HepG2 (cell line): Measurements from ENCODE around the gene ORC3. TPM values are rescaled to one million over a fixed set of nuclear protein-coding genes. Genes with fewer than 3 reads are reported as not detected.

ENCODE experiments used
- GTF3A ChIP-seq: sonication (generic); formaldehyde crosslinking; conservative IDR thresholded peaks from 2 replicates; pipeline ENCODE4 v1.4.0; 2020; ENCODE audit warnings: mild to moderate bottlenecking, missing genetic modification reagents
- HCFC1 ChIP-seq: fragments of 150-350 bp; IDR thresholded peaks from 2 replicates; pipeline ENCODE4 v1.6.1; 2014; ENCODE audit warnings: low read depth, low read length
- MTA3 ChIP-seq: sonication (generic); formaldehyde crosslinking; IDR thresholded peaks from 2 replicates; pipeline ENCODE4 v1.4.0; 2020; ENCODE audit warnings: missing genetic modification reagents
- PAXIP1 ChIP-seq: sonication (generic); formaldehyde crosslinking; conservative IDR thresholded peaks from 2 replicates; pipeline ENCODE4 v1.4.0; 2020; ENCODE audit warnings: mild to moderate bottlenecking, missing genetic modification reagents, moderate library complexity
- PHF21A ChIP-seq: sonication (generic); formaldehyde crosslinking; IDR thresholded peaks from 2 replicates; pipeline ENCODE4 v1.5.0; 2020; ENCODE audit warnings: mild to moderate bottlenecking, missing genetic modification reagents
- PLSCR1 ChIP-seq: sonication (generic); formaldehyde crosslinking; IDR thresholded peaks from 2 replicates; pipeline ENCODE4 v1.5.0; 2020; ENCODE audit warnings: missing genetic modification reagents, mild to moderate bottlenecking, borderline replicate concordance
- RARG ChIP-seq: sonication (generic); formaldehyde crosslinking; IDR thresholded peaks from 2 replicates; pipeline ENCODE4 v1.4.0; 2020; ENCODE audit warnings: low read depth, mild to moderate bottlenecking, missing genetic modification reagents
- REPIN1 ChIP-seq: sonication (generic); formaldehyde crosslinking; IDR thresholded peaks from 2 replicates; pipeline ENCODE4 v1.8.0; 2022; ENCODE audit warnings: missing genetic modification reagents, low read depth, mild to moderate bottlenecking, borderline replicate concordance
- TP53 ChIP-seq: sonication (generic); formaldehyde crosslinking; conservative IDR thresholded peaks from 2 replicates; pipeline ENCODE4 v1.4.0; 2020; ENCODE audit warnings: missing genetic modification reagents
- ZFP62 ChIP-seq: sonication (generic); formaldehyde crosslinking; IDR thresholded peaks from 2 replicates; pipeline ENCODE4 v1.4.0; 2020; ENCODE audit warnings: missing genetic modification reagents
- ZNF17 ChIP-seq: sonication (generic); formaldehyde crosslinking; IDR thresholded peaks from 2 replicates; pipeline ENCODE4 v1.5.0; 2020; ENCODE audit warnings: mild to moderate bottlenecking, missing genetic modification reagents
- ZNF235 ChIP-seq: sonication (generic); formaldehyde crosslinking; IDR thresholded peaks from 2 replicates; pipeline ENCODE4 v1.8.1; 2023; ENCODE audit warnings: mild to moderate bottlenecking, missing genetic modification reagents, borderline replicate concordance
- ZNF615 ChIP-seq: sonication (generic); formaldehyde crosslinking; IDR thresholded peaks from 2 replicates; pipeline ENCODE4 v1.5.0; 2020; ENCODE audit warnings: mild to moderate bottlenecking, missing genetic modification reagents, borderline replicate concordance
- ZNF75D ChIP-seq: sonication (generic); formaldehyde crosslinking; IDR thresholded peaks from 2 replicates; pipeline ENCODE4 v1.8.1; 2023; ENCODE audit warnings: missing genetic modification reagents, mild to moderate bottlenecking, borderline replicate concordance
- ZNF776 ChIP-seq: sonication (generic); formaldehyde crosslinking; IDR thresholded peaks from 2 replicates; pipeline ENCODE4 v1.4.0; 2020; ENCODE audit warnings: mild to moderate bottlenecking, missing genetic modification reagents
- ZNF777 ChIP-seq: sonication (generic); formaldehyde crosslinking; IDR thresholded peaks from 2 replicates; pipeline ENCODE4 v1.4.0; 2020; ENCODE audit warnings: missing genetic modification reagents
- ZNF780A ChIP-seq: sonication (generic); formaldehyde crosslinking; IDR thresholded peaks from 2 replicates; pipeline ENCODE4 v1.8.0; 2022; ENCODE audit warnings: mild to moderate bottlenecking, missing genetic modification reagents, moderate library complexity
- ZSCAN21 ChIP-seq: sonication (generic); formaldehyde crosslinking; IDR thresholded peaks from 2 replicates; pipeline ENCODE4 v1.8.0; 2022; ENCODE audit warnings: mild to moderate bottlenecking, missing genetic modification reagents, moderate library complexity, borderline replicate concordance
- ZZZ3 ChIP-seq: sonication (generic); formaldehyde crosslinking; IDR thresholded peaks from 2 replicates; pipeline ENCODE4 v1.4.0; 2020; ENCODE audit warnings: missing genetic modification reagents, mild to moderate bottlenecking, borderline replicate concordance
- polyA plus RNA-seq, 8 experiments: library from polyadenylated mRNA; depleted of rRNA in 3 of 8; stranded (reverse) in 7 of 8; unstranded in 1 of 8; fragments of >200 nt; fragmentation: Illumina TruSeq in 4 of 8; extraction: Trizol in 4 of 8; gene quantifications; 2 replicates each; pipeline versions ENCODE4 v1.2.1 to v1.2.3, GENCODE V29; 2011 to 2016; ENCODE audit warnings: low read depth in 4 of 8, missing spikeins in 1 of 8, mixed read lengths in 1 of 8; ENCODE audit not compliant: insufficient read depth in 1 of 8
- total RNA-seq, 5 experiments: library from RNA; depleted of rRNA; stranded (reverse); fragments of >200 nt; fragmentation: Illumina TruSeq; extraction: Trizol; gene quantifications; 2 replicates each; pipeline ENCODE4 v1.2.3, GENCODE V29; 2016; ENCODE audit warnings: low read depth in 1 of 5
- TF ChIP-seq, protein P1 (sequence below): sonication (generic); formaldehyde crosslinking; IDR thresholded peaks from 2 replicates; pipeline ENCODE4 v1.5.0; 2020; ENCODE audit warnings: missing genetic modification reagents
- TF ChIP-seq, protein P2 (sequence below): sonication (generic); formaldehyde crosslinking; IDR thresholded peaks from 2 replicates; pipeline ENCODE4 v1.5.0; 2020; ENCODE audit warnings: missing genetic modification reagents, mild to moderate bottlenecking, borderline replicate concordance
- TF ChIP-seq, protein P3 (sequence below): IDR thresholded peaks from 2 replicates; pipeline ENCODE4 v1.6.1; 2012; ENCODE audit warnings: inconsistent platforms

ORC3 gene
- total and polyA plus RNA-seq, 2 of the 13 experiments (the other 11 are each of a cell fraction or from before 2014, with no cell fraction given), result 21.8 to 43.5 TPM

- TF ChIP-seq GTF3A (CRISPR knock-in tag) (no peak), PHF21A (CRISPR knock-in tag) (no peak), TP53 (CRISPR knock-in tag) (no peak), MTA3 (CRISPR knock-in tag) (no peak), ZSCAN21 (peak; percentile 21; the same call in 1 of the 2 replicates), PLSCR1 (CRISPR knock-in tag) (no peak), PAXIP1 (peak; percentile 40; the same call in 1 of the 2 replicates), ZNF615 (CRISPR knock-in tag) (no peak), ZNF235 (CRISPR knock-in tag) (no peak), ZNF777 (CRISPR knock-in tag) (peak; percentile 85), ZFP62 (CRISPR knock-in tag) (no peak), ZNF75D (no peak), ZNF780A (CRISPR knock-in tag) (no peak), REPIN1 (CRISPR knock-in tag) (peak; percentile 65; the same call in 1 of the 2 replicates), RARG (CRISPR knock-in tag) (no peak), ZZZ3 (CRISPR knock-in tag) (no peak; the same call in 1 of the 2 replicates), ZNF776 (CRISPR knock-in tag) (no peak), HCFC1 (peak; percentile 96), ZNF17 (CRISPR knock-in tag) (no peak)
- TF ChIP-seq, protein P1, sequence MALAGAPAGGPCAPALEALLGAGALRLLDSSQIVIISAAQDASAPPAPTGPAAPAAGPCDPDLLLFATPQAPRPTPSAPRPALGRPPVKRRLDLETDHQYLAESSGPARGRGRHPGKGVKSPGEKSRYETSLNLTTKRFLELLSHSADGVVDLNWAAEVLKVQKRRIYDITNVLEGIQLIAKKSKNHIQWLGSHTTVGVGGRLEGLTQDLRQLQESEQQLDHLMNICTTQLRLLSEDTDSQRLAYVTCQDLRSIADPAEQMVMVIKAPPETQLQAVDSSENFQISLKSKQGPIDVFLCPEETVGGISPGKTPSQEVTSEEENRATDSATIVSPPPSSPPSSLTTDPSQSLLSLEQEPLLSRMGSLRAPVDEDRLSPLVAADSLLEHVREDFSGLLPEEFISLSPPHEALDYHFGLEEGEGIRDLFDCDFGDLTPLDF (CRISPR knock-in tag), result no peak; the same call in none of the 2 replicates
- TF ChIP-seq, protein P2, sequence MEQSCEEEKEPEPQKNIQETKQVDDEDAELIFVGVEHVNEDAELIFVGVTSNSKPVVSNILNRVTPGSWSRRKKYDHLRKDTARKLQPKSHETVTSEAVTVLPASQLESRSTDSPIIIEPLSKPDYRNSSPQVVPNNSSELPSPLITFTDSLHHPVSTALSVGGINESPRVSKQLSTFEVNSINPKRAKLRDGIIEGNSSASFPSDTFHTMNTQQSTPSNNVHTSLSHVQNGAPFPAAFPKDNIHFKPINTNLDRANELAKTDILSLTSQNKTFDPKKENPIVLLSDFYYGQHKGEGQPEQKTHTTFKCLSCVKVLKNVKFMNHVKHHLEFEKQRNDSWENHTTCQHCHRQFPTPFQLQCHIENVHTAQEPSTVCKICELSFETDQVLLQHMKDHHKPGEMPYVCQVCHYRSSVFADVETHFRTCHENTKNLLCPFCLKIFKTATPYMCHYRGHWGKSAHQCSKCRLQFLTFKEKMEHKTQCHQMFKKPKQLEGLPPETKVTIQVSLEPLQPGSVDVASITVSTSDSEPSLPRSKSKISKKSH, result peak; percentile 57; the same call in 1 of the 2 replicates
- TF ChIP-seq, protein P3, sequence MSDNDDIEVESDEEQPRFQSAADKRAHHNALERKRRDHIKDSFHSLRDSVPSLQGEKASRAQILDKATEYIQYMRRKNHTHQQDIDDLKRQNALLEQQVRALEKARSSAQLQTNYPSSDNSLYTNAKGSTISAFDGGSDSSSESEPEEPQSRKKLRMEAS, result peak; percentile 58
These were observed 112.0 kb downstream of the ORC3 start, which contains the start of gene AKIRIN2 (continued) for GRCh38 chr6:87701676-87702588.
